ENCODE results near the gene DAGLA. TPM values are rescaled to one million over a fixed set of nuclear protein-coding genes. Genes with fewer than 3 reads are reported as not detected.

Gene DAGLA
- total RNA-seq, 6 donors from 2014 or later: 3.0 to 11.0 (median 8.0) TPM

DNA sequence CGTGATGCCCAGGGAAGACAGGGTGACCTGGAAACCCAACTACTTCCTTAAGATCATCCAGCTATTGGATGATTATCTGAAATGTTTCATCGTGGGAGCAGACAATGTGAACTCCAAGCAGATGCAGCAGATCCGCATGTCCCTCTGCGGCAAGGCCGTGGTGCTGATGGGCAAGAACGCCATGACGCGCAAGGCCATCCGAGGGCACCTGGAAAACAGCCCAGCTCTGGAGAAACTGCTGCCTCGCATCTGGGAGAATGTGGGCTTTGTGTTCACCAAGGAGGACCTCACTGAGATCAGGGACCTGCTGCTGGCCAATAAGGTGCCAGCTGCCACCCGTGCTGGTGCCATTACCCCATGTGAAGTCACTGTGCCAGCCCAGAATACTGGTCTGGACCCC, 43.5 kb upstream of the DAGLA start:
- no peak for DNase-seq
- no peak for ATAC-seq (ENCODE audit: low FRiP score in 2 of 2)
- TF ChIP-seq EP300 (IDR thresholded peaks at IDR 0.05): no peak
- no peak for TF ChIP-seq POLR2A (IDR thresholded peaks at IDR 0.05)
- TF ChIP-seq, protein P1, sequence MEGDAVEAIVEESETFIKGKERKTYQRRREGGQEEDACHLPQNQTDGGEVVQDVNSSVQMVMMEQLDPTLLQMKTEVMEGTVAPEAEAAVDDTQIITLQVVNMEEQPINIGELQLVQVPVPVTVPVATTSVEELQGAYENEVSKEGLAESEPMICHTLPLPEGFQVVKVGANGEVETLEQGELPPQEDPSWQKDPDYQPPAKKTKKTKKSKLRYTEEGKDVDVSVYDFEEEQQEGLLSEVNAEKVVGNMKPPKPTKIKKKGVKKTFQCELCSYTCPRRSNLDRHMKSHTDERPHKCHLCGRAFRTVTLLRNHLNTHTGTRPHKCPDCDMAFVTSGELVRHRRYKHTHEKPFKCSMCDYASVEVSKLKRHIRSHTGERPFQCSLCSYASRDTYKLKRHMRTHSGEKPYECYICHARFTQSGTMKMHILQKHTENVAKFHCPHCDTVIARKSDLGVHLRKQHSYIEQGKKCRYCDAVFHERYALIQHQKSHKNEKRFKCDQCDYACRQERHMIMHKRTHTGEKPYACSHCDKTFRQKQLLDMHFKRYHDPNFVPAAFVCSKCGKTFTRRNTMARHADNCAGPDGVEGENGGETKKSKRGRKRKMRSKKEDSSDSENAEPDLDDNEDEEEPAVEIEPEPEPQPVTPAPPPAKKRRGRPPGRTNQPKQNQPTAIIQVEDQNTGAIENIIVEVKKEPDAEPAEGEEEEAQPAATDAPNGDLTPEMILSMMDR (IDR thresholded peaks at IDR 0.05): no peak
- TF ChIP-seq POLR2AphosphoS5 (IDR thresholded peaks at IDR 0.05): no peak
- Histone ChIP-seq H3K9me3 (no peaks in the 10 kb centered on the region), H3K36me3 (no peaks in the 10 kb centered on the region), H3K27me3 (no peaks in the 10 kb centered on the region), H3K4me1 (peaks cover 0 to 7% (median 2%) of the 10 kb centered on the region in 4 donors), H3K27ac (no peak overlapping the region), H3K4me3 (no peak overlapping the region)
- WGBS, 2 donors: 80 to 87% methylated on average over 5 to 11 of the region's 11 CpGs

DNA sequence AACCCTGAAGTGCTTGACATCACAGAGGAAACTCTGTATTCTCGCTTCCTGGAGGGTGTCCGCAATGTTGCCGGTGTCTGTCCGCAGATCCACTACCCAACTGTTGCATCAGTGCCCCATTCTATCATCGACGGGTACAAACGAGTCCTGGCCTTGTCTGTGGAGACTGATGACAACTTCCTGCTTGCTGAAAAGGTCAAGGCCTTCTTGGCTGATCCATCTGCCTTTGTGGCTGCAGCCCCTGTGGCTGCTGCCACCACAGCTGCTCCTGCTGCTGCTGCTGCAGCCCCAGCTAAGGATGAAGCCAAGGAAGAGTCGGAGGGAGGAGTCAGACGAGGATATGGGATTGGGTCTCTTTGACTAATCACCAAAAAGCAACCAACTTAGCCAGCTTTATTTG, 42.9 kb upstream of the DAGLA start:
- Histone ChIP-seq H3K4me3 (no peak overlapping the region), H3K36me3 (no peaks in the 10 kb centered on the region), H3K27ac (no peak overlapping the region), H3K27me3 (no peaks in the 10 kb centered on the region), H3K4me1 (peaks cover 0 to 7% (median 2%) of the 10 kb centered on the region in 4 donors), H3K9me3 (no peaks in the 10 kb centered on the region)
- WGBS, 2 donors: 58 to 65% methylated on average over 9 of the region's 9 CpGs
- DNase-seq (no peak), ATAC-seq (ENCODE audit: low FRiP score in 2 of 2) (no peak)
- TF ChIP-seq, protein P1 (IDR thresholded peaks at IDR 0.05): no peak
- no peak for TF ChIP-seq POLR2AphosphoS5 (IDR thresholded peaks at IDR 0.05)
- TF ChIP-seq EP300 (IDR thresholded peaks at IDR 0.05): no peak
- TF ChIP-seq POLR2A (IDR thresholded peaks at IDR 0.05): no peak

DNA sequence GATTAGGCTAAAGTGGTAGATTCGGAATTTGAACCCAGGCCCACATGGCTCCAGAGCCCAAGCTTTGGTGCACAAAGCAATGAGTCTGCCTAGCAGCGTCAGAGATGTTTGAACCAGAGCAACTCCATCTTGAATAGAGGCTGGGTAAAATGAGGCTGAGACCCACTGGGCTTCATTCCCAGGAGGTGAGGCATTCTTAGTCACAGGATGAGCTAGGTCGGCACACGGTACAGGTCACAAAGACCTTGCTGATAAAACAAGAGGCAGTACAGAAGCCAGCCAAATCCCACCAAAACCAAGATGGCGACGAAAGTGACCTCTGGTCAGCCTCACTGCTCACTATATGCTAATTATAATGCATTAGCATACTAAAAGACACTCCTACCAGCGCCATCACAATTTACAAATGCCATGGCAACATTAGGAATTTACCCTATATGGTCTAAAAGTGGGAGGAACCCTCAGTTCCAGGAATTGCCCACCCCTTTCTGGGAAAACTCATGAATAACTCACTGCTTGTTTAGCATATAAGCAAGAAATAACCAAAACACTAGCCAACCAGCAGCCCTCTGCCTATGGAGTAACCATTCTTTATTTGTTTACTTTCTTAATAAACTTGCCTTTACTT, 40.3 kb upstream of the DAGLA start:
- TF ChIP-seq POLR2A (IDR thresholded peaks at IDR 0.05) (no peak), POLR2AphosphoS5 (IDR thresholded peaks at IDR 0.05) (no peak), EP300 (IDR thresholded peaks at IDR 0.05) (no peak)
- TF ChIP-seq, protein P1 (IDR thresholded peaks at IDR 0.05): no peak

DNA sequence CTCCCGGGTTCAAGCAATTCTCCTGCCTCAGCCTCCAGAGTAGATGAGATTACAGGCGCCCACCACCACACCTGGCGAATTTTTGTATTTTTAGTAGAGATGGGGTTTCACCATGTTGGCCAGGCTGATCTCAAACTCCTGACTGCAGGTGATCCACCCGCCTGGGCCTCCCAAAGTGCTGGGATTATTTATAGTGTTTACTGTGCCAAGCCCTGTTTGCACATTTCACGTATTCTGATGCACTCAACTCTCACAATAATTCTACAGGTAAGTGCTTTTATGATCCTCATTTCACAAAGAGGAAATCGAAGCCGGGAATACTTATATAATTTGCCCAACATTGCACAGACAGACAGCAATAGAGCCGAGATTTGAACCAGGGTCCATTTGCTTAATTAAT, 38.0 kb upstream of the DAGLA start:
- H3K27ac ChIP-seq: no peak overlapping the region
- H3K36me3 ChIP-seq: no peaks in the 10 kb centered on the region
- TF ChIP-seq, protein P1 (IDR thresholded peaks at IDR 0.05): no peak
- TF ChIP-seq POLR2AphosphoS5 (IDR thresholded peaks at IDR 0.05) (no peak), EP300 (IDR thresholded peaks at IDR 0.05) (no peak), POLR2A (IDR thresholded peaks at IDR 0.05) (no peak)
- peaks cover 0 to 19% (median 5%) of the 10 kb centered on the region in 4 donors for H3K4me1 ChIP-seq
- WGBS, 2 donors: 82 to 87% methylated on average over 8 of the region's 8 CpGs
- no peak for DNase-seq
- no peaks in the 10 kb centered on the region for H3K27me3 ChIP-seq
- H3K9me3 ChIP-seq: no peaks in the 10 kb centered on the region
- ATAC-seq (ENCODE audit: low FRiP score in 2 of 2): no peak
- no peak overlapping the region for H3K4me3 ChIP-seq

More for the DNA sequence above, 40.3 kb upstream of the DAGLA start:
- H3K36me3 ChIP-seq: no peaks in the 10 kb centered on the region
- H3K27me3 ChIP-seq: no peaks in the 10 kb centered on the region
- no peak overlapping the region for H3K27ac ChIP-seq
- H3K4me1 ChIP-seq: peaks cover 0 to 9% (median 4%) of the 10 kb centered on the region in 4 donors
- no peaks in the 10 kb centered on the region for H3K9me3 ChIP-seq
- DNase-seq (no peak), ATAC-seq (ENCODE audit: low FRiP score in 2 of 2) (no peak)
- H3K4me3 ChIP-seq: no peak overlapping the region
- WGBS, 2 donors: 83 to 84% methylated on average over 7 of the region's 7 CpGs
